ENCODE measurements around the gene CAST.
"Not testable (repeated sequence)": the region's sequence is repeated elsewhere in the genome, so short reads cannot be mapped to it uniquely, and the experiment has no call there.

Gene CAST, protein sequence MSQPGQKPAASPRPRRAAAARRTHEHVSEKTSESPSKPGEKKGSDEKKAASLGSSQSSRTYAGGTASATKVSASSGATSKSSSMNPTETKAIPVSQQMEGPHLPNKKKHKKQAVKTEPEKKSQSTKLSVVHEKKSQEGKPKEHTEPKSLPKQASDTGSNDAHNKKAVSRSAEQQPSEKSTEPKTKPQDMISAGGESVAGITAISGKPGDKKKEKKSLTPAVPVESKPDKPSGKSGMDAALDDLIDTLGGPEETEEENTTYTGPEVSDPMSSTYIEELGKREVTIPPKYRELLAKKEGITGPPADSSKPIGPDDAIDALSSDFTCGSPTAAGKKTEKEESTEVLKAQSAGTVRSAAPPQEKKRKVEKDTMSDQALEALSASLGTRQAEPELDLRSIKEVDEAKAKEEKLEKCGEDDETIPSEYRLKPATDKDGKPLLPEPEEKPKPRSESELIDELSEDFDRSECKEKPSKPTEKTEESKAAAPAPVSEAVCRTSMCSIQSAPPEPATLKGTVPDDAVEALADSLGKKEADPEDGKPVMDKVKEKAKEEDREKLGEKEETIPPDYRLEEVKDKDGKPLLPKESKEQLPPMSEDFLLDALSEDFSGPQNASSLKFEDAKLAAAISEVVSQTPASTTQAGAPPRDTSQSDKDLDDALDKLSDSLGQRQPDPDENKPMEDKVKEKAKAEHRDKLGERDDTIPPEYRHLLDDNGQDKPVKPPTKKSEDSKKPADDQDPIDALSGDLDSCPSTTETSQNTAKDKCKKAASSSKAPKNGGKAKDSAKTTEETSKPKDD

GRCh38 chr5:96661855-96662724, at the start of gene CAST:
CAST (plus strand) TSS chr5:96662376; CDS start chr5:96662423, 47 bp downstream.
- DNase-seq, result peak; percentile 71

DNA sequence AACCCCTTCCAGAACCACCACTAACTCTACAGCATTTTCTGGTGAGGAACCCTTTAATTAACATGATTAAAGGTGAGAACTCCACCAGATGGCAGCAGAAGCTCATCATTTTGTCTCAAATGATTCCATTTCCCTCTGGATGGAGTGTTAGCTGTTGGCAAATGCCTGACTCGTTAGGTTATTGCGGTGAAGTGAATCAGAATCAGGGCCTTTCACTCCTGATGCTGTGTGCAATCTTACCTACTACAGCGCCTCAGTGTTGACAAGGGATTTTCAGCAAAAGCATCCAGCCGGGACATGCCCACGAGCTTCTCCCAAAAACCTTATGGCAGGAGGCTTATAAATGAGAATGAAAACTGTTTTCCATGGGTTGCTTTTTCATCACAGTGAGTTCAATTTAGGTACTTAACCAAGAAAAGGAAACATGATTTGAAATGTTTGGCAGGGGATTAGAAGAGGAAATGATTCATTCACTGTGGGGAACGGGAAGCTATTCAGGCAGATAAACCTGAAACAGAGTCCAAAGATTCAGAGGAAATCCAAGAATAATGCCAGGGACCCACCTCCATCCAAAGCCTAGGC, 48.0 kb upstream of the CAST start:
- DNase-seq, result peak; percentile 34

GRCh38 chr5:96615223-96615622, 47.0 kb upstream of the CAST start:
- no peak for DNase-seq

- no peak for DNase-seq
Measured at GRCh38 chr5:96616801-96617200, 45.4 kb upstream of the CAST start.

GRCh38 chr5:96618311-96619016, 43.7 kb upstream of the CAST start:
- DNase-seq, result not testable (repeated sequence)

GRCh38 chr5:96619946-96620345, 42.2 kb upstream of the CAST start:
- no peak for DNase-seq

DNA sequence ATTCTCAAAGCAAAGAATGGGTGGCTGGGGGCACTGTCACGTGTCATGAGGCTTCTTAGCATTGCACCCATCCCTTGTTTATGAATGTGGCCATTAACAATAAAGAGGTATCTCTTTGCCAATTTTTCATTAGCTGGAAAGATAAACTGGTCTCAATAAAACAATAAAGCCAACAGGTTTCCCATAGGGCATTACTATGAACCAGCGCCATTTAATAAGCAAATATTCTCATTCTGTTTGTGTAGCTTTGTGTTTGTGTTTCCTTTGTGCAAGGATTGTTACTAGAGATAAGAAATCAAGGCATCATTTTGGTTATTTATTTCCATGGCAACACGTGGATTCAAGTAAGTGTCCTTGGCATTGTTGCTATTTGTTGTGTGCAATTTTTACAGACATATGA, 37.6 kb upstream of the CAST start:
- no peak for DNase-seq

DNA sequence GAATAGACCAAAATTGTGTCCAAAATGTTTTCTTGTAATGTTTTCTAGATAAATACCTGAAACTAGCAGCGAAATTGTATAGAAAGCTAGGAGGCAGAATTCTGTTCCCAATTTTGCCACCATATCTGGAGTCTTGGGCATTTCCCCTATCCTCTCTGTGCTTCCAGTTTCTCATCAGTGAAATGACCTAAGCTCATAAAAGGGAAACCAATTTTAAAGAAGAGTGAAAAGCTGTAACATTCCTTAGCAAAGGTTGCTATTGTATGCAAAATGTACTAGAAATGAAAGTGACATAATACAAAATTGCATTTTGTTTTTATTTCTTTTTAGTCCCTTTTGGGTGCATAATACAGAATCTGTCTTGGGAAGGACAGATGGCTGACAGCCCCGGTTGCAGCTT, 36.8 kb upstream of the CAST start:
- DNase-seq, result no peak

DNA sequence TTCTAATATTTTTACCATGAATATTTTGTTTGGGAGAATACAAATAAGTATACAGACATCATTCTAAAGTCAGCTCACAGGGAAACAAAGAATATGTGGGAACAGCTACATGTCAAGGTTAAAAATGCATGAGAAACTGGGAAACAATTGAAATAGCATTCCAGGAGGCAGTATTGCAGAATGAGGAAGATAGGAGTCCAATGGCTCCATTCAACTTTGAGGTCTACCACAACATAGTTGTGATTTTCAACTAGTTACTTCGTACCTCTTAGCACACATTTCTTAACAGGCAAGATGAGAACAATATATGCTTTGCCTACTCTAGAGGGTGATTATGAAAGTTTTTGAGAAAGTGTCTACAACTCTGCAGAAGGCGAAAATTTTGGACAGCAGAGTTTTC, 35.2 kb upstream of the CAST start:
- no peak for DNase-seq

- no peak for DNase-seq
Measured at GRCh38 chr5:96627792-96628398, 34.3 kb upstream of the CAST start.

- no peak for DNase-seq
Measured at GRCh38 chr5:96628406-96628805, 33.8 kb upstream of the CAST start.

DNA sequence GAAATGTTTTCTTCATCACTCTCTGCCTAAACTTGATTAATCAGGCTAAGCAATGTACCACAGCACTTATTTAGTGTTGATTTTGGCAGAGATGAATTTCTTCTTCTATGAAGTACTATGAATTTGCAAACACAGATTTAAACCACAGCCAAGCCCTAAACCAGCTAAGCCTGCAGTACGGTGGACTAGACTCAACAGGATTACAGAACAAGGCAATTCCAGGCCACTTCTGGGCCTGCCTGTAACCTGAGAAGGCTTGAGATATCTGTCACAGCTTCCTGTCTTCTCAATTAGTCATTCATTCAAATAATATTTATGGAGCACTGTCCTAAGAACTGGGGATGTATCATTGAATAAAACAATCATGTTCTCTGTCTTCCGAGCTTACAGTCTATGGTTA, 32.4 kb upstream of the CAST start:
- no peak for DNase-seq

DNA sequence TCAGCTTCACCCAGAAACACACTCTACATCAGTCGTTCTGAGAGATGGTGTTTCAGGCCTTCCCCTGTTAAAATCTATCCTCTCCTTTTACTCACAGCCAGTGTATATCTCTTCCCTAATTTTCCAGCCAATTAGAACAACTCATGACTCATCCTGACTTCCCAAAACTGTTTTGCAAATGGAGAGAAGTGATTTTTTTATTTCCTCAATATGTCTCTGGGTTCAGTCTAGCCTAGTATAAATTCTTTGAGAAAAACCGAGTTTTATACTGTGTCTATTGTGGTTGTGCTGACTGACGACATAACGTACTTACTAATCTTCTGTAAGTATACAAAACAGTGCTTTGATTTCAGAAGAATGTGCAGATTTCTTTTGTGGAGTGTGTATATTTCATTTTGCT, 28.4 kb upstream of the CAST start:
- DNase-seq, result no peak

DNA sequence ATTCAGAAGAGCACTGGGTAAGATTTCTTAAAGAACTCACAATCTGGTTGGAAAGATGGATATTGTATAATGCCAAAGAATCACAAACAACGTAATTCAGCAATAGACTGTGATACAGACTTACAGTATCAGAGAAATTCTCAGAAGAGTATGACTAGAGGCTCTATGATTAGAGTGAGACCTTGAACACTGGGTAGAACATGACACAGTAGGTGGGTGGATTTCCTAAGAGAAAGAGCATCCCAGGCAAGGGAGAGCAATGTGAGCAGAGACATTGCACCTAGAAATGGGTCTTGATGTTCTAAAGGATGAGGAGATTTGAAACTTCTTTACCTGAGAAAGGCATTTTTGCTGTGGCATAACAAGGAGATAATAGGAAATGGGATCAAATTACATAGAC, 27.3 kb upstream of the CAST start:
- DNase-seq, result no peak

- no peak for DNase-seq
Measured at GRCh38 chr5:96636046-96636445, 26.1 kb upstream of the CAST start.

DNA sequence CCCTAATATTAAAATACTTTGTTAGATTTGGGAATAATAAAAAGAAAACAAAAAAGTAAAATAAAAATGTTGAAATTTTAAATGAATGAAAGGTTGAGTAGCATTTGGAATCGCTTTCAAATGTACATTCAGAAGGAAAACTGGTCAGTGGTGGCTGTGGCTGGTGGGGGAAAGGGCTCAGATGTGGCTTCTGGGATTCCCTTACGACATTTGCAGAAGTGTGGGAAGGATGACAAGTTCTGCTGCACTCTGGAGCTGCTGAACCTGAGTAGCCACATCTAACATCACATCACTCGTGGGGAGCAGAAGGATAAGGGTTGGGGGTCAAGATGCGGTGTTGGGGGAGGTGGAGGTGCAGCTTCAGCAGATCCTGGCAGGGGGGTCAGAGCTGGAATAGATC, 25.6 kb upstream of the CAST start:
- no peak for DNase-seq

- no peak for DNase-seq
Measured at GRCh38 chr5:96637196-96637595, 25.0 kb upstream of the CAST start.

DNA sequence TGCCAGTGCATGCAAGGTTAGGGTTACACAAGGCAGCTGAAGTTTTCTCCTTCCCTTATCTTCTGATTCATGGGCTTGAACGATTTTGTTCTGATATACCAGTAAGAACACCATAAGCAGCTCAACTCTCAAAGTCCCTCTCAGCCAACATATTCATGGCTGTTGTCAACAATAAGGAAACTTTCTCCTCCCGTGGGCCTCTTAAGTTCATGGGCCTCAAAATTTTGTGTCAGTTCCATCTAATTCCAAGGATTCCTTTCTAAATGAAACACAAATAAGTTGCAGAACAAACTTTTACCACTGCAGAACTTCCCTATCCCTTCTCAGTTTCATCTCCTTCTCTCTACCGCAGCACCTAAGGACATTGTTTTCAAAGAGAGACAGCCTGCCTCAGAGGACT, 23.6 kb upstream of the CAST start:
- no peak for DNase-seq

- DNase-seq, result no peak
Measured at GRCh38 chr5:96640696-96641095, 21.5 kb upstream of the CAST start.

GRCh38 chr5:96641368-96642280, 20.6 kb upstream of the CAST start:
- no peak for DNase-seq

DNA sequence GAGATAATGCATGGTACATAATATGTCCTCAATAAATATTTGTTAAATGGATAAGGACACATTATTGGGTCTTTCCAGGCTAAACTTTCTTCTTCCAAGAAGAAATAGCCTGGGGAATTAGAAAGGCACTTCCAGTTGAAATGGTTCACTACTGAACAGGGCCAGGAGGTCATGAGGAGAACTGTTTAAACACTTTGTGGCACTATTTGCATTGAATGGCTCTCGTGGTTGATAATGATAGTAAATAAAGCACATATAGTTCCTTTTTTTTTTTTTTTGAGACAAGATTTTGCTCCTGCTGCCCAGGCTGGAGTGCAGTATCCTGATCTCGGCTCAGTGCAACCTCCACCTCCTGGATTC, 19.9 kb upstream of the CAST start:
- DNase-seq, result no peak

Measured in activated gamma-delta T cell treated with Interleukin-2 at 50 U/mL for 16 hours (primary cell).